Muscle of back (tissue), 11 donors: ENCODE results near the gene ZBTB40. TPM values are rescaled to one million over a fixed set of nuclear protein-coding genes. Genes with fewer than 3 reads are reported as not detected.

ENCODE experiments used
- DNase-seq, 3 donors: peaks; one replicate each; pipeline versions ENCODE4 v3.0.0 to v3.0.0-alpha.2; 2013
- polyA plus RNA-seq, 10 donors: library from polyadenylated mRNA; unstranded; fragments of 120-200 nt; gene quantifications; one replicate each; pipeline ENCODE4 v1.2.1, GENCODE V29; 2013; ENCODE audit not compliant: insufficient read length in 10 of 10

ZBTB40 gene
- polyA plus RNA-seq, 10 donors = 8.7 to 15.0 (median 12.3) TPM

DNA sequence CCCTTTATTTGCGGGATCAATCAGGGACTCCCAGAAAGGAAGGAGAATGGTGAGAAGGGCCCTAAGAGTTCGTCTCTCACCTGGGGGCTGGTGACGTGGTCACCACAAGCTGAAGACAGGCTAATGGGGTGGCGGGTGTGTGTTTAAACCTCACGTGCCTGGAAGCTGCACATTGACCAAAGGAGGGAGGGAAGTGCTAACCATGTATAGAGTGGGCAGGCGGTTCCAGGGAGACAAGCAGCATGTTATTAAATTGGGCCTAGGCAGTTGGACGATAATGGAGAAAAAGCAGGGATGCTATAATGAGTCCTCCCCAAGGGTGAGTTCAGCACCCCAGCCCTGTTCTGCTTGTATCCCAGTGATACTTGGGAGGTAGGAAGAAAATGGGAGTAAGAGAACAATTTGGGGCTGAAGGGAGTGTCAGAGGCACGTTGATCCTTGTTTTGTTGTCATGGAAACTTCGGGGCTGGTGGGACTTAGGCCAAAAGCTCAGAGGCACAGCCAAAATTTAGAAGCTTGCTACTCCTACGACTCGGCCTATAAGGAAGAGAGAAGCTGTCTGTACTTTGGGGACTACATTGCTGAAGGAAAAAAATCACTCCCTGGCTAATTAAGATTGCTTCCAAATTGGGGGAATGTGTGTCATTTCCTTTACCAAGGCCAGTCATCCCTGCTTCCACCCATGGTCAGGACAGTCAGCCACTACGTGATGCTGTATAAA, 78.4 kb downstream of the ZBTB40 start:
- peak; percentile 70 to 95 (median 91) for DNase-seq

DNA sequence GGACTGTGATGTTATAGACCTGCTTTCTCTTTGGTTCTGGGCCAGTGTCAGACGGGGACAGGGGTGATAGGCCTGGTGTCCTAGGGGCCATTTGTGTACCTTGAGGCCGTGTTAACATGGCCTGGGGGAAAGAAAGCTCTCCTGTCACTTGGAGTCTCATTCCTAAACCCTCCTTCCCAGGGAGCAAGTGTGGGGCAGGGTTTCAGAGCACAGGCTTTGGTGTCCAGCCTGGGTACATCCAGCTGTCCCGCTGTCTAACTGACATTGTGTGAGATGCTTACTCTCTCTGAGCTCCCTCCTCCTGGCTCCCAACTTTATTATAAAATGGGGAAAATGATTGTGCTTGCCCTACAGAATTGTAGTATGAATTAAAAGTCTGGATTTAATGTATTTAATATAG, 79.1 kb downstream of the ZBTB40 start:
- DNase-seq = peak in 2 of 3 donors; percentile 10 to 38

DNA sequence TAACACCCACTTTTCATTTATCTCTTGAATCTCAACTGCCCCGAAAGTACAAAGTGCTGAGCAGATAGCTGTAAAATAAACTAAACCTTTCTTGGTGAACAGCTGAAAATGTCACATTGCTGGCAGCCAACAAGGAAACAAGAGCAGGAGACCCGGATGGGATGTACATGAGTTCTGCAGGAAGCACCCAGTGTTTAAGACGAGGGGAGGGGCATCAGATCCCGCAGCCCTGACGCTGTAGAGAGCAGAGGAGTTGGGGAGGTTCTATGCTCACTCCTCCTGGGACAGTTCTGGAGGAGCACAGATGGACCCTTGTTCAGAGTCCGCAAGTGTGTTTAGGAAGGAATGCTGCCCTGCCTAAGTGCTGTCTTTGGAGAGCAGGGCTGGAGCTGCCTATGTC, 79.6 kb downstream of the ZBTB40 start:
- peak; percentile 28 to 79 (median 32) for DNase-seq

DNA sequence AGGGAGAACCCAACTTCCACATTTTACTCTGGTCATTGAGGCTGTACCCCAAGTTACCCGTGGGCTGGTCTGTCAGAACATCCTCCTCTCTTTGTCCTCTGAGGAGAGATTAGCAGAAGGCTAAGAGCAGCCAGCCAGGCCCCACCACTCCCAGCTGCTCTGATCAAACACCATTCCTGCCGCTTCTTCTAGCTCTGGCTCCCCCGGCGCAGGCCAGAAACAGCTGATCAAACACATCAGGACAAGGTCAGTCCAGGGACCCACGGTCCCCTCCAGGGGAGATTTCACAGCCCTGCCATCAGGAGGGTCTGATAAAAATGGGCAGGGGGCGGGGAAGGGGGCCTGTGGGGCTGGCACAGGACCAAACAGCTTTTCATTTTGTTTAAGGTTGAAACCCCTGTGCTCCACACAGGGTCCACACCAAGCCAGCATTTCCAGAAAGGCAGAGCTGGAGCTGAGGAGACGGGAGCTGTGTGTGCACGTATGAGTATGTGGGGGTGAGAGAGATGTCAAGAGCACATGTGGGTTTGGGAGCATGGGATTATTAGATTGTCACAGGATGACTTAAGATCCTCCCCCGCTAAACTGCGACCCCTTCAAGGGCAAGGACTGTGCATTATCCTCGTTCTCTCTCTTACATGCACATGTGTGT, 81.7 kb downstream of the ZBTB40 start:
- DNase-seq = peak in 1 of 3 donors; percentile 31

DNA sequence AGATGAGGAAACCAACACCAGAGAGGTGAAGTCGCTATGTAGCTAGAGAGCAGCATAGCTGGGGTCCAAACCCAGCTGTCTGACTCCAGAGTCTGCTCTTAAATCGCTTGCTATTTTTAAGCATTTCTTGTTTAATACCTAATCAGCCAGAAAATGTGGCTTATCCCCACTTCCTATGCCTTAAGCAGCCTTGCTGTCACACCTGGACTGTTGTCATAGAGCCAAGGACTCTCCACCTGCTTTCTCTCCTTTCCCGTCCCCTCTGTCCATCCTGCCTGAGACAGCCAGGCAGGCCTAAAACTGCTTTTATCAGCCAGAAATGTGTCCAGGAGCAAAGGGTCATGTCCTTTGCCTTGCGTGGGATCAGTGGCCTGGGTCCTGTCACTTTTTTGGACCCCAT, 83.3 kb downstream of the ZBTB40 start:
- DNase-seq = no peak

DNA sequence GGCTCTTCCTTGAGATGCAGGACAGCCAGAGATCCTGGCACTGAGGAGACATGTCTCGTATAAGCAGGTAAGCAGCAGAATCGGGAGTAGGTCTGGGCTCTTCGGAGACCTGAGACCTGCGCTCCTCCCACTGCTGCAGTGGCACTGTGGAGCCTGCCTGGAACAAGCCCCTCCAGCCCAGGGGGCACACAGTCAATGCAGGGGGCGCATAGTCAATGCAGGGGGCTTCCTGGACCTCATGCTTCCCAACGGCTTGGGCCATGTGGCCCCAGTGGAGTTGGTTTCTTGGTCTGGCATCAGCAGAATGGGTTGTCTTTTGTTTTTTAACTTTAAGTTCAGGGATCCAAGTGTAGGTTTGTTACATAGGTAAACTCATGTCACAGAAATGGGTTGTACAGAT, 83.7 kb downstream of the ZBTB40 start:
- DNase-seq = no peak

DNA sequence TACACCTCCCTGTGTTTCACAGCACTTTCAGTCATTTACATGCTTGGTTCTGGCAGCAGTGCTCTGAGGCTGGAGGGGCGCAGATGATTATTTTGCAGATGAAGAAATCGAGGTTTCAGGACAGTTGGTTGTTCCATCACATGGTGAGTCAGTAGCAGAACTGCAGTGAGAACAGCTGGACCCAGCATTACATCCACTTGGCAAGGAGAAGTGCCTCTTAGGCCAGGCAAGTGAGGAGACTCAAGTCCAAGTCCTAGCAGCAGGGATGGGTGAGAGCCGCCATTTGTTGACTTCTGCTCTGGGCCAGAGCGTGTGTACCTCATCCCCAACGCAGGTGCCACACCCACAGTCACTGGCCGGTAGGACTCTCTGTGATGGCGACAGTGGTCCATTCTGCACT, 84.9 kb downstream of the ZBTB40 start:
- DNase-seq = peak in 1 of 3 donors; percentile 37

DNA sequence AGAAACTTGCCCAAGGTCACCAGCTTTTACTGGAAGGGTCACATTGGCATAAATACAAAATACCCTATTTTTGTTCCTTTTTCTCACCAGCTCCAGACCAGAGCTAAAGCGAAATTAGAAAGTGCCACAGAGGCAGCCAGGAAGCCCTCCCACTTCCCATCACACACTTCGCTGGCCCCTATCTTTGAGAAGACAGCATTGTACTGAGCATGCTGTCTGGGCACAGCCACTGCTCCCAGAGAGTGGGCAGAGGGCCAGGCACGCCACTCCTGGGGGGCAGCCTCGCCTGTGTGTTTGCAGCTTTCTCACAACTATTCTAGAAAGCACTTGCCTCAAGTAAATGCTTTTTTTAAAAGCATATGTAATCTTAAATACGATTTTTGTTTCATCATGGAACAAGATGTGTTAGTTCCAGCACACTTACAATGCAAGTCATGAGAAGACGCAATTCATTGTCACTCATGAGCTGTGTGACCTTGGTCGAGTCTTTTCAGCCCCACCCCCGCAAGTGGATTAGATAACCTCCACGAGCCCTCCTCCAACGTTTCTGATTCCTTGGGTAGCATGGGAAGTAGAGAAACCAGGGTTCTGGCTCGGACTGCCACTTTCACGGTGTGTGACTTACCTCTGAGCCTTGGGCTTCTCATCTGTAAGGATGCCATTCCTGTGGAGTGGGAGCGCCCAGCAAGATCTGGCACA, 85.9 kb downstream of the ZBTB40 start:
- no peak for DNase-seq

DNA sequence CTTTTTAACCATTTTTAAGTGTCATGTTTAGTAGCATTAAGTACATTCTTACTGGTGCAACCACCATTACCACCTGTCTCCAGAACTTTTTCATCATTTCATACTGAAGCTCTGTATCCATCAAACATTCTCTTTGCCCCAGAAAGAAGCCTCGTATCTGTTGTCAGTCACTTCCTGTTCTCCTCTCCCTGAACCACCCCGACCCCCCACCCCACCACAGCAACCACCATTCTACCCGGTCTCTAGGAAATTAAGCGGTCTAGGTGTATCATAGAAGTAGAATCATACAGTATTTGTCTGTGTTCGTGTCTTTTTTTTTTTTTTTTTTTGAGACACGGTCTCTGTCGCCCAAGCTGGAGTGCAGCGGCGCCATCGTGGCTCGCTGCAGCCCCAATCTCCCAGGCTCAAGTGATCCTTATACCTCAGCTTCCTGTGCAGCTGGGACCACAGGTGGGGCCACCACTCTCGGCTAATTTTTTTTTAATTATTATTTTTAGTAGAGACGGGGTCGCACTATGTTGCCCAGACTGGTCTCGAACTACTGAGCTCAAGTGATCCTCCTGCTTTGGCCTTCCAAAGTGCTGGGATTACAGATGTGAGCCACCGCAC, 88.0 kb downstream of the ZBTB40 start:
- no peak for DNase-seq

DNA sequence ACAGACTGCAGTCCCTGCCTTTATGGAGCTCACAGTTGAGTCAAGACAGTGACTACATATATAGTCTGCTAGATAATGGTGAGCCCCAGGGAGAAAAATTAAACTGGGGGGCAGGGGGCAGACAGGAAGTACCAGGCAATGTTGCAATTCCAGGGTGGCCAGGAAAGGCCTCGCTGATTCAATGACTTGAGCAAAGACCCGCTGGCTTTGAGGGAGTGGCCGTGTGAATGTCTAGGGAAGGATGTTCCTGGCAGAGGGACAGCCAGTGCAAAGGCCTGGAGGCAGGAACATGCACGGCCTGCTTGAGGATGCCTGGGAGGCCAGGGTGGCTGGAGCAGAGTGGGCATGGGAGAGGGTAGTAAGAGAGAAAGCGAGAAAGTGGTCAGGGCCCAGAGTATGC, 88.7 kb downstream of the ZBTB40 start:
- DNase-seq = no peak

DNA sequence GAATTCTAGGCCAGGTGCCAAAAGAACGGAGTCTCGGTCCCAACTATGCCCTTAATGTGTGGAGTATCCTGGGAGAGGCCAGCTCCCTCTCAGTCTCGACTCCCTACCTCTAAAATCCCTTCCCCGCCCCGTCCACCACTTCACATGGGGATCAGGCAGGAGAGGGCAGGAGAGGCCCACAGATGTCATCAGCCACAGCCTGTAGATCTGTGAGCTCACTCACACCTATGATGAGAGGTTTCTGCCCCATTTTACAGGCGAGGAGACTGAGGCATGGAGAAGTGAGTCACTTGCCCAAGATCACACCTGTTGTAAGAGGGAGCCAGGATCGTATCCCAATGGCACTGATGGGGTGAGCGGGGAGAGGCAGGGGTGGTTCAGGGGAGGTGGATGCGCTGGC, 91.2 kb downstream of the ZBTB40 start:
- DNase-seq = no peak

DNA sequence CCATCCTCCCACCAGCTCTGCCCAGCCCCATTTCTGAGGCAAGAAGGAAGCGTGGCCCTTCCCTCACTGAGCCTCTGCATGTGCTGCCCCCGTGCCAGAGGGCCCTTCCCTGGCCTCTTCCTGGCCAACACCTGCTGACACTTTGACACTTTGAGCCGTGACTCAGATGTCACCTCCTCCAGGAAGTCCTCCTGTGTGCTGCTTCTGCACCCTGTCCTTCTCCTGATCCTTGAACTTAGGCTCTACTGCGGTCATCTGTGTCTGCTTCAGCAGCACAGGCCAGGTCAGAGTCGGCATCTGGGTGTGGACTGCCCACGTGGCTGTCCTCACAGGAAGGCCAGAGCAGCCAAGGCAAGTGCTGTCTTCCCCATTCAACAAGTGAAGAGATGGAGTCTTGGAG, 92.0 kb downstream of the ZBTB40 start:
- no peak for DNase-seq

DNA sequence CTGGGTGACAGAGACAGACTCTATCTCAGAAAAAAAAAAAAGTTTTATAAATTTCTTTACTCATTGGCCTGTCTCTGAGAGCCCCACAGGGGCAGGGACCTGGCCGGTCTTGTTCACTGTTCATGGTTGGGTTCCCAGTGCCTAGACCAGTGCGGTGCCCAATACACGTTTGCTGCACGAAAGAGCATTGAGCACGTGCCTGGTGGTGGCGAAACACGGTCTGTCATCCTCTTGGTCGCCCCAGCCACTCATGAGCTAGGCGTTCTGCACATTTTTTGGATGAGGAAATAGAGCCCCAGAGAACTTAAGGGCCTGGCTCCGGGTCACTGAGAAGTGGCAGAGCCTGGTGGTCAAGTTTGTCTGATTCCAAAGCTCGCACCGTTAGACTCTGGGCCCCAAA, 93.0 kb downstream of the ZBTB40 start:
- DNase-seq = no peak

DNA sequence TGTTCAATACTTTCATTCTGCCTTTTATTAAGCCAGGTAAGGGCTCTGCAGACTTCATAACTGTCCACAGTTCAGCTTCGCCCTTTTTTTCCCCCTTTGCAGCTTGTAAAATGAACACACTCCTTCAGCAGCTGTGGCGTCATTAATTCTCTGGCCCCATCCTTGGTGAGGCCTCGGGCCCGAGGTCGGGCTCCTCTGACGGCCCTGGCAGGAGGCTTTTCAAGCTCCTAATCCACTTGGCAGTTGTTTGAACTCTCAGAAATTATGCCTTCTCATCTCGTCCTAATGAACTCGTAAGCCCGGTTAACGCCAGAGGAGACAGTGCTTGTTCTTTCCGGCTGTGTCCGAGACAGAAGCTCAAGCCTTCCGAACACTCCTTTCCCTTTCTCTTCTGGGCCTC, 93.5 kb downstream of the ZBTB40 start:
- peak in 1 of 3 donors; percentile 7 for DNase-seq

DNA sequence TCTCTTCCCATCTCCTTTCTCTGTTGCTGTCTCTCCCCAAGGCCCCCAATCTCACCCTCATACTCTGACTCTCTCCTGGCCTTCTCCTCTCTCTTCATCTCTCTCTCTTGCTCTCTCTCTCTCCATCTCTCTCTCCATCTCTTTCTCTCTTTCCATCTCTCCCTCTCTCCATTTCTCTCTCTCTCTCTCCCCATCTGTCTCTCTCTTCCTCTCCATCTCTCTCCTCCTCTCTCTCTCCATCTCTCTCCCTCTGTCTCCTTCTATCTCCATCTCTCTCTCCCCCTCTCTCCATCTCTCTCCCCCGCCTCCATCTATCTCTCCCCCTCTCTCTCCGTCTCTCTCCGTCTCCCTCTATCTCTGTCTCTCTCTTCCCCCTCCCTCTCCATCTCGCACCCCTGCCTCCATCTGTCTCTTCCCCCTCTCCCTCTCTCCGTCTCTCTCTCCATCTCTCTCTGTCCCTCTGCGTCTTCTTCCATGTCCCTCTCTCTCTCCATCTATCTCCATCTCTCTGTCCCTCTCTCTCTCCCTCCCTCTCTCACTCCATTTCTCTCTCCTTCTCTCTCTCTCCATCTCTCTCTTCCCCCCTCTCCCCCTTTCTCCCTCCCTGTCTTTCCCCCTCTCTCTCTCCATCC, 95.7 kb downstream of the ZBTB40 start:
- no peak for DNase-seq

DNA sequence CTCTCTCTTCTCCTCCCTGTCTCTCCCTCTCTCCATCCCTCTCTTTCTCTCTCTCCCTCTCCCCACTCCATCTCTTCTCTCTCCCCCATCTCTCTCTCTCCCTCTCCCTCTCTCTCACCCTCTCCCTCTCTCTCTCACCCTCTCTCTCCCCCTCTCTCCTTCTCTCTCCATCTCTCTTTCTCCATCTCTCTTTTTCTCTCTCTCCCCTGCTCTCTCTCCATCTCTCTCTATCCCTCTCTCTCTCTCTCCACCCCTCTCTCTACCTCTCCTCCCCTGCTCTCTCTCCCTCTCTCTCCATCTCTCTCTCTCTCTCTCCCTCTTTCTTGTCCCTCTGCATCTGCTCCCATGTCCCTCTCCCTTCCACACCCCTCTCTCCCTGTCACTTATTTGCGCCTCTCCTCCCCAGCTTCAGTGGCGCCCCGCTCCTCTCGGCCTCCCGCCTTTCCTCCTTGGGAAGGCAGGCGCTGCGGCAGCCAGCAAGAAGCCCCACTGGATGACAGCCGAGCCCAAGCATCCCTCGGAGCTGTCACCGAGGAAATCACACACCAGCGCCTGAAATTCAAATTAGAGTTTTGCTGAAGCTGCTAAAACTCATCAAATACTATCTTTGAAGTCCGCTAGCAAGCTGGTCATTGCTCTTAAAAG, 96.3 kb downstream of the ZBTB40 start:
- peak in 1 of 3 donors; percentile 25 for DNase-seq

DNA sequence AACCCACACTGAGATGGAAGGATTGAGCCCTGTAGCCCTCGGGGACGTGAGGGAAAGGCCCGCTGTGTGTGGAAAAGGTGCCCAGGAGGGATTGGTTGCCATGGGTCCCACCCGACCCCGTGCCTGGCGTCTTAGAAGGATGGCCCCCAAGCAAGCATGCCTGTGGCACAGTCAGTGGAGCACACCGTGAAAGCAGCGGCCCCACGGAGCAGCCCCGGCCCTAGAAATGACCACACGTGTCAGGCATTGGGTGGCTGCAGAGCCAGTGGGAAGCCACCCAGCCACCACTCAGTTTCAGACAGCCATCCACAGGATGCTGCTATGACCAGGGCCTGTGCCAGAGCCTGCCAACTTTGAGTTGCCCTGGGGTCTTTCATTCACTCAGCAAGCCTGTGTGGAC, 98.4 kb downstream of the ZBTB40 start:
- no peak for DNase-seq

DNA sequence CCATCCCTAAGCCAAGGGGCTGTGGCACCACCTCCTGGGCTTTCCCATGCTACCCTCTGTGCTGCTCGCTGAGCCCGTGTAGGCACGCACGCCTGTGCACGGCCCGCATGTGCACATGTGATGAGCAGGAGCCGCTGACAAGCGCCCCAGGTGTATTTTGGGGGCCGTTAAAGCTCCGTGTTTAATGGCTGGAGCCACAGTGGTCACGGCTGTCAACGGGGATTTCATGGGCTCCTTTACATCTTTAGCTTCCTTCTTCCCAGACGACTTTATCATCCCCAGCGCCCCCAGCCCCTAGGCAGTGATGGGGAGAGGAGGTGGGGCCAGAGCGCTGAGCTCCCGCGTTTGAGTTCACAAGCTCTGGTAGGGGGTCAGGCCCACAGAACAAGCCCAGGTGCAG, 99.9 kb downstream of the ZBTB40 start:
- no peak for DNase-seq

DNA sequence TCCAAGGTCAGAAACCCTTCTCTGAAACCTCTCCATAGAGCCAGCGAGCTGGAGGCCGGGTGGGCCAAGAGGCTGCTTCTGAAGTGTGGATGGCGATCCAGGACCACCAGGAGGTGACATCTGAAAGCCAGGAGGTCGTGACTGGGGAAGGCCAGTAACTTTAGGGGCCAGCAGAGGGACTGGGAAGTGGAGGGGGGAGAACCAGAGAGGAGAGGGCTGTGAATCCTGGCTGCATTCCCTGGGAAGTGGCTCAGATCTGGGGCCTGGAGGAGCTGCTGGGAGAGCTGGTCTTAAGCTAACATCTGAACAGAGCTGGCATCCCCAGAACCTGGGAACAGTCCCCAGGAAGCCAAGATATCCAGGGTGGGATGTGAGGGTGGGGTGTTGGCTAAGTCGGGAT, 100.4 kb downstream of the ZBTB40 start:
- no peak for DNase-seq

DNA sequence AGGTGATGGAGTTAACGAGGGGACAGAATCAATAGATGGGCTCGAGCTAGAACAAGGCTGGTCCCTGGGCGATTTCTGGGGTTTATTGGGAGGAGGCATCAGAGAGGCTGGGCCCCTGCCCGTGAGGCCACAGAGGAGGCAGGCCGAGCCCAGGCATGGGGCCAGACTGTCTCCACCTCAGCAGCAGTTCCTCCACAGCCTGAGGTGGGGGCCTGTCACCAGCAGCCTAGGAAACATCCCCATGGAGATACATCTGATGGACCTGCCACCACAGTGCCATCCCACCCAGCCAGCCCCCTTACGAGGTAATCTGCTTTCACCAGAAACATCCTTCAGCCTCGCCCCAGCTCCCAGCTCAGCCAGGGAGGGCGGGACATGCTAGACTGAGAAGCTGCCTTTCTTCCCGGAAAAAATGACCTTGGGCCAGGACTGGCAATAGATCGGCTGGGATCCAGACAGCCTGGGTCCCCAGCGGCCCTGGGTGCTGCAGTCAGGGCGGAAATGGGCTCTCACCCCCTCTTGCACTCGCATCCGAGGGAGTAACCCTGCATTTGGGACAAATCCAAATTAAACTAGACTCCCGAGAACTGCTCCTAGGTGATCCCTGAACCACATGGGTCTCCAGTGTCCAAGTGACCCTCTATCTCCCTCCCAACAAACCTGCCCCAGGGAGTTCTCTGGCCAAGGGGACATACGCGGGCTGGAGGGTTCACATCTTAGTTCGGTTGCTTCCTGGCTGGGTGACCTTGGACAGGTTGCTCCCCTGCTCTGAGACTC, 101.6 kb downstream of the ZBTB40 start:
- no peak for DNase-seq

DNA sequence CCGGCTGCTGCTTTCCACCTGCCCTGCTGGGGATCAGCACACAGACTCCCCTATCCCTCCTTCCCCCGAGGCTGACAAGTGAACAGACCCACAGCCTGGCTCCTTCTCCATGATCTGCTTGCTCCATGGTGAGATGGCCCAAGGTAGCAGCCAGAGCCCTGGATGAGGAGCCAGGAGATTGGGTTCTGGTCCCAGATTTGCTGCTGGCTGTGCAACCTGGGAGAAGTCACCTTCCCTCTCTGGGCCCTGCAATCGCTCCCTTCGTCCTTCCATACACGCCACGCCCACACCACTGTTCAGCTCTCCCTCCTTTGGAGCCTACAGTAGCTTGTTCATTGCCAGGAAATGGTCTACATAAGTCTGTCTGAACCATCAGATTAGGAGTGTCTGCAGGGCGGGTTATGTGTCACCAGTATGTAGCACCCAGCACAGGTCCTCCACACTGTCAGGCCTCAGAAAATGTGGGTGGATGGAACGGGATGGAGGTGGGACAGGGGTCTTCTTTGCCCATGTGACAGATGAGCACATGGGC, 102.4 kb downstream of the ZBTB40 start:
- no peak for DNase-seq
